K562 (cell line): ENCODE data around the gene HNRNPDL. TPM values are rescaled to one million over a fixed set of nuclear protein-coding genes. Genes with fewer than 3 reads are reported as not detected.

Experiments used
- BCL6 ChIP-seq: fragments of 250-450 bp; sonication (Bioruptor Pico); IDR thresholded peaks from 2 replicates; pipeline ENCODE4 v1.4.0; 2020
- HDAC3 ChIP-seq: fragments of 450-650 bp; IDR thresholded peaks from 2 replicates; pipeline ENCODE4 v1.6.1; 2018; ENCODE audit warnings: borderline replicate concordance, mild to moderate bottlenecking, moderate library complexity; ENCODE audit not compliant: partially characterized antibody
- IFI16 ChIP-seq: fragments of 250-450 bp; sonication (Bioruptor Pico); IDR thresholded peaks from 2 replicates; pipeline ENCODE4 v2.1.2; 2022; ENCODE audit warnings: mild to moderate bottlenecking, inconsistent platforms
- ZNF444 ChIP-seq: fragments of 250-450 bp; sonication (Bioruptor Pico); IDR thresholded peaks from 2 replicates; pipeline ENCODE4 v1.4.0; 2020; ENCODE audit warnings: mild to moderate bottlenecking, moderate library complexity
- ZNF79 ChIP-seq: fragments of 250-450 bp; sonication (Bioruptor Pico); IDR thresholded peaks from 2 replicates; pipeline ENCODE4 v1.4.0; 2020; ENCODE audit warnings: low read depth, mild to moderate bottlenecking, moderate library complexity
- polyA plus RNA-seq, 8 experiments: library from polyadenylated mRNA; depleted of rRNA in 4 of 8; stranded (reverse) in 5 of 8; unstranded in 3 of 8; fragments of >200 nt; fragmentation: Nextera tagmentation in 2 of 8; fragmentation: Illumina TruSeq in 1 of 8; extraction: Ambion mirVana in 2 of 8; extraction: Trizol in 1 of 8; gene quantifications; 2 replicates each; pipeline versions ENCODE4 v1.2.1 to v1.2.3, GENCODE V29; 2011 to 2014; ENCODE audit warnings: inconsistent platforms in 1 of 8, missing spikeins in 1 of 8
- total RNA-seq, 7 experiments: library from RNA; depleted of rRNA in 6 of 7; stranded (reverse); fragments of >200 nt in 6 of 7; fragmentation: Illumina TruSeq in 2 of 7; extraction: Trizol in 2 of 7; gene quantifications; 2 replicates each; pipeline versions ENCODE4 v1.2.1 to v1.2.3, GENCODE V29; 2011 to 2021; ENCODE audit warnings: low replicate concordance in 1 of 7
- TF ChIP-seq, protein P1 (sequence below), 2 experiments: fragments of 450-650 bp; formaldehyde crosslinking in 1 of 2; IDR thresholded peaks; 2 replicates each; pipeline versions ENCODE4 v1.4.0 to v1.6.1; 2014 to 2020; ENCODE audit warnings: mild to moderate bottlenecking in 2 of 2, borderline replicate concordance in 1 of 2, low read depth in 1 of 2

The HNRNPDL gene
- total and polyA plus RNA-seq, 9 of the 15 experiments (the other 6 are each of a cell fraction or from before 2014, with no cell fraction given), result 243 to 652 (median 351) TPM

DNA sequence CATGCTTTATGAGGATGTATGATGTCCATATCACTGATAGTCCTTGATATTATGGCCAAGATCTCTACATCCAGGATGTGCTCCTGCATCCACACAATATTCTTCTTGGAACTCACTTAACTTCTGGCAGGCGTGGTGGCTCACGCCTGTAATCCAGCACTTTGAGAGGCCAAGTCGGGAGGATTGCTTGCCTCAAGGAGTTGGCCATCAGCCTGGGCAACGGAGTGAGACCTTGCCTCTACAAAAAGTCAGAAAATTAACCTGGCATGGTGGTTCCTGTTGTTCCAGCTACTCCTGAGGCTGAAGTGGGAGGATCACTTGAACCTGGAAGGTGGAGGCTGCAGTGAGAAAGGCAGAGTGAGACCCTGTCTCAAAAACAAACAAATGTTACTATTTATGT is 54.2 kb downstream of the HNRNPDL start (continued):
- TF ChIP-seq, protein P1, sequence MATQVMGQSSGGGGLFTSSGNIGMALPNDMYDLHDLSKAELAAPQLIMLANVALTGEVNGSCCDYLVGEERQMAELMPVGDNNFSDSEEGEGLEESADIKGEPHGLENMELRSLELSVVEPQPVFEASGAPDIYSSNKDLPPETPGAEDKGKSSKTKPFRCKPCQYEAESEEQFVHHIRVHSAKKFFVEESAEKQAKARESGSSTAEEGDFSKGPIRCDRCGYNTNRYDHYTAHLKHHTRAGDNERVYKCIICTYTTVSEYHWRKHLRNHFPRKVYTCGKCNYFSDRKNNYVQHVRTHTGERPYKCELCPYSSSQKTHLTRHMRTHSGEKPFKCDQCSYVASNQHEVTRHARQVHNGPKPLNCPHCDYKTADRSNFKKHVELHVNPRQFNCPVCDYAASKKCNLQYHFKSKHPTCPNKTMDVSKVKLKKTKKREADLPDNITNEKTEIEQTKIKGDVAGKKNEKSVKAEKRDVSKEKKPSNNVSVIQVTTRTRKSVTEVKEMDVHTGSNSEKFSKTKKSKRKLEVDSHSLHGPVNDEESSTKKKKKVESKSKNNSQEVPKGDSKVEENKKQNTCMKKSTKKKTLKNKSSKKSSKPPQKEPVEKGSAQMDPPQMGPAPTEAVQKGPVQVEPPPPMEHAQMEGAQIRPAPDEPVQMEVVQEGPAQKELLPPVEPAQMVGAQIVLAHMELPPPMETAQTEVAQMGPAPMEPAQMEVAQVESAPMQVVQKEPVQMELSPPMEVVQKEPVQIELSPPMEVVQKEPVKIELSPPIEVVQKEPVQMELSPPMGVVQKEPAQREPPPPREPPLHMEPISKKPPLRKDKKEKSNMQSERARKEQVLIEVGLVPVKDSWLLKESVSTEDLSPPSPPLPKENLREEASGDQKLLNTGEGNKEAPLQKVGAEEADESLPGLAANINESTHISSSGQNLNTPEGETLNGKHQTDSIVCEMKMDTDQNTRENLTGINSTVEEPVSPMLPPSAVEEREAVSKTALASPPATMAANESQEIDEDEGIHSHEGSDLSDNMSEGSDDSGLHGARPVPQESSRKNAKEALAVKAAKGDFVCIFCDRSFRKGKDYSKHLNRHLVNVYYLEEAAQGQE (IDR thresholded peaks at IDR 0.05; ENCODE audit: borderline replicate concordance), result no peak
- TF ChIP-seq, protein P1 (CRISPR knock-in tag; IDR thresholded peaks at IDR 0.05; ENCODE audit: low read depth), result no peak
- TF ChIP-seq BCL6 (CRISPR knock-in tag) (no peak), ZNF444 (CRISPR knock-in tag) (no peak), HDAC3 (no peak), ZNF79 (CRISPR knock-in tag) (no peak), IFI16 (no peak)
